GM06990 (cell line): Measurements from ENCODE around the gene UBE2N.
"Not testable (repeated sequence)": the region's sequence is repeated elsewhere in the genome, so short reads cannot be mapped to it uniquely, and the experiment has no call there.

Experiments
- DNase-seq: peaks from one replicate; pipeline ENCODE4 v3.0.0-alpha.2; 2011; ENCODE audit not compliant: insufficient read length; ENCODE audit errors: extremely low read depth
- H3K27me3 ChIP-seq: replicated peaks from 2 replicates; pipeline ENCODE4 v1.6.0; 2011; ENCODE audit warnings: low read length; ENCODE audit not compliant: control insufficient read depth, insufficient read depth
- H3K36me3 ChIP-seq: 2 replicates; pipeline ENCODE4 v1.5.1; 2011; ENCODE audit warnings: low read length; ENCODE audit not compliant: control insufficient read depth, insufficient read depth
- H3K4me3 ChIP-seq: replicated peaks from 2 replicates; pipeline ENCODE4 v1.5.1; 2011; ENCODE audit warnings: low read depth, mild to moderate bottlenecking, control low read depth, low read length
- CTCF ChIP-seq: IDR thresholded peaks from 2 replicates; pipeline ENCODE4 v1.5.1; 2011; ENCODE audit warnings: low read length, control low read depth, mild to moderate bottlenecking, inconsistent platforms; ENCODE audit not compliant: insufficient read depth, poor library complexity, severe bottlenecking

Gene UBE2N

GRCh38 chr12:93387780-93388179 lies 54.0 kb downstream of the UBE2N start:
- no peaks in the 10 kb centered on the region for H3K27me3 ChIP-seq
- peaks cover 2% of the 10 kb centered on the region for H3K36me3 ChIP-seq
- no peak for TF ChIP-seq CTCF
- DNase-seq: peak; percentile 43
- H3K4me3 ChIP-seq: no peak overlapping the region

DNA sequence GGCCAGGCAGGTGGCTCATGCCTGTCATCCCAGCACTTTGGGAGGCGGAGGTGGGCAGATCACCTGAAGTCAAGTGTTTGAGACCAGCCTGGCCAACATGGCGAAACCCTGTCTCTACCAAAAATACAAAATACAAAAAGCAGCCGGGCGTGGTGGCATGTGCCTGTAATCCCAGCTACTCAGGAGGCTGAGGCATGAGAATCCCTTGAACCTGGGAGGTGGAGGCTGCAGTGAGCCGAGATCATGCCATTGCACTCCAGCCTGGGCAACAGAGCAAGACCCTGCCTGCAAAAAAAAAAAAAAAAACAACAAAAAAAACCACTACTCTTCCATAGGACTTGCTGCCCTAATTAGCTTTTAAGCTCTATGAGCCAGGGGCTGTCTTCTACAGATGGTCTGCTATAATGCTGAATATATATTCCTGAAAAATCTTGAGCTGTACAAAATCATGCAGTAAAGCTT lies 59.7 kb downstream of the UBE2N start:
- not testable (repeated sequence) for H3K36me3 ChIP-seq, DNase-seq, H3K27me3 ChIP-seq
- H3K4me3 ChIP-seq: peak overlapping the region; percentile 71

GRCh38 chr12:93381161-93381975 lies 60.4 kb downstream of the UBE2N start:
- H3K27me3 ChIP-seq: no peaks in the 10 kb centered on the region
- TF ChIP-seq CTCF: no peak
- H3K36me3 ChIP-seq: peaks cover 2% of the 10 kb centered on the region; the same call in 1 of the 2 replicates
- peak overlapping the region; percentile 71 for H3K4me3 ChIP-seq
- DNase-seq: no peak

- peak overlapping the region; percentile 71 for H3K4me3 ChIP-seq
- H3K36me3 ChIP-seq: peaks cover 2% of the 10 kb centered on the region; the same call in 1 of the 2 replicates
- TF ChIP-seq CTCF: peak; percentile 22
- no peaks in the 10 kb centered on the region for H3K27me3 ChIP-seq
- no peak for DNase-seq
Observed at GRCh38 chr12:93380480-93381121, 61.1 kb downstream of the UBE2N start.

- no peaks in the 10 kb centered on the region for H3K27me3 ChIP-seq
- TF ChIP-seq CTCF: no peak
- H3K4me3 ChIP-seq: peak overlapping the region; percentile 71
- no peak for DNase-seq
- H3K36me3 ChIP-seq: no peaks in the 10 kb centered on the region; the same call in 1 of the 2 replicates
Observed at GRCh38 chr12:93379981-93380361, 61.8 kb downstream of the UBE2N start.

DNA sequence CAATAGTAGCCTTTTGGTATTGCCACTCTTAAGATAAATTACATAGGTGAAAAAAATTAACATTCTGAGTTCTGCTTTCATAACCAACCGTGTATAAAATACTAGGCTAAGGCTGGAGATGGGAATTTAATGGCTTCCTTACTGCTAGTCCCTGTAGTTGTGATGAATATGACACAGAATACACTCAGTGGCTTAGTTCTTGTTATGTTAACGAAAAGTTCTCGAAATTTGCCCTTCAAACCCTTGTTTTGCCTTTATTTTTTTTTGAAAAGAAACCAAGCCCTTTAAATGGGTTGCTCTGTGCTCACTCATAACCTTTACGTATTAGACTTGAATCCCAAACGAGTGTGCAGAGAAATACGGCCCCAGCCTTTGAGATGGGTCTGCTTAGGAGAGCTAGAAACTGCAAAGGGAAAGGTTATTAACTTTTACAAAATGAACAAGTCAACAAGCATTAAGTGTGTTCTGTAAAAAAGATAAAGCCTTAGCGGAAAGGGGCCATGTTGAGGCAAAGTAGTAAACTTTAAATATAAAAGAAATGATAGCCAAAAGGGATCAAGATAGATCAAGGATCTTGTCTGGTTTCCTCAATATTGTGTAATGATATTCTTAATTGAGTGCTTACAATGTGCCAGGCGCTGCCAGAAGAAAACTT lies 62.3 kb downstream of the UBE2N start:
- no peaks in the 10 kb centered on the region for H3K27me3 ChIP-seq
- H3K4me3 ChIP-seq: peak overlapping the region; percentile 71
- H3K36me3 ChIP-seq: no peaks in the 10 kb centered on the region; the same call in 1 of the 2 replicates
- DNase-seq: no peak
- no peak for TF ChIP-seq CTCF
